HG03103 (cell line): ENCODE results near the gene PDLIM3.
"Not testable (repeated sequence)": the region's sequence is repeated elsewhere in the genome, so short reads cannot be mapped to it uniquely, and the experiment has no call there.

ENCODE experiments used
- ATAC-seq: cut with Tn5 transposase; IDR thresholded peaks from one replicate; pipeline ENCODE4 v1.9.1; 2021; ENCODE audit warnings: low read depth; ENCODE audit not compliant: unreplicated experiment

Gene PDLIM3

GRCh38 chr4:185523862-185524261 lies 11.4 kb downstream of the PDLIM3 start:
- no peak for ATAC-seq

- ATAC-seq, result no peak
Observed at GRCh38 chr4:185522451-185522850, 12.9 kb downstream of the PDLIM3 start.

- no peak for ATAC-seq
Observed at GRCh38 chr4:185520119-185520518, 15.2 kb downstream of the PDLIM3 start.

GRCh38 chr4:185518494-185518893 lies 16.8 kb downstream of the PDLIM3 start:
- no peak for ATAC-seq

- ATAC-seq, result no peak
Observed at GRCh38 chr4:185518069-185518468, 17.2 kb downstream of the PDLIM3 start.

- ATAC-seq, result no peak
Observed at GRCh38 chr4:185515248-185515647, 20.1 kb downstream of the PDLIM3 start.

DNA sequence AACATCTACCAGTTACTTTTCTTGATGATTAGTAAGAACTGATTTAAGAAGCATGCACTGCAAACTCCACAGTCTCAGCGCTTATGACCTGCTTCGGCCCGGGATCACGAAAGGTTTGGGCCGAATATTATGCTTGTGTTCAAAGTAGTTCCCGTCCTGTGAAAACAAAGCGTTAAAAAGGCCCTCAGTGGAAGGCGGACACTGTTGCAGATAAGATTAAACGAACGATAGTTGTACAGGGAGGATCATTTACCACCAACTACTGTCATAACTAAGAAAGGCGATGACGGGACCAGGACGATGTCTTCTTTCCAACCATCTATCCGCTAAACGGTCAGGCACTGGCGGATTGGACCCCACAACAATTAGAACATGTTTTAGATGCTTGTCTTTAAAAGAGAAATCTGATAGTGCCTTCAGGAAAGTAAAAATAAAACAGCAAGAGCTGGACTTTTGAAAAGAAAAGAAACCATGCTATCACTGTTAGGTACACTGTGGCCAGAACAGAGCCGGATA lies 21.1 kb downstream of the PDLIM3 start:
- no peak for ATAC-seq

- ATAC-seq, result no peak
Observed at GRCh38 chr4:185513489-185514181, 21.7 kb downstream of the PDLIM3 start.

- no peak for ATAC-seq
Observed at GRCh38 chr4:185512516-185512915, 22.8 kb downstream of the PDLIM3 start.

DNA sequence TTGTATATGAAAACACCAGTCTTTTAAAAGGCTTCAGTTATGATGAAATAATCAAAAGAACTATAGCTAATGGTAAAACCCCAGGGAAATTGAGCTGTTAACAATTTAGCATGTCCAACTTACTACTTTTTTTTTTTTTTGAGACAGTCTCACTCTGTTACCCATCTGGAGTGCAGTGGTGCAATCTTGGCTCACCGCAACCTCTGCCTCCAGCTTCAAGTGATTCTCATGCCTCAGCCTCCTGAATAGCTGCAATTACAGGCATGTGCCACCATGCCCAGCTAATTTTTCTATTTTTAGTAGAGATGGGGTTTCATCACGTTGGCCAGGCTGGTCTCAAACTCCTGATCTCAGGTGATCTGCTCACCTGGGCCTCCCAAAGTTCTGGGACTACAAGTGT lies 24.1 kb downstream of the PDLIM3 start:
- ATAC-seq, result not testable (repeated sequence)

- no peak for ATAC-seq
Observed at GRCh38 chr4:185510806-185511205, 24.5 kb downstream of the PDLIM3 start.

GRCh38 chr4:185508181-185508580 lies 27.1 kb downstream of the PDLIM3 start:
- ATAC-seq, result no peak

DNA sequence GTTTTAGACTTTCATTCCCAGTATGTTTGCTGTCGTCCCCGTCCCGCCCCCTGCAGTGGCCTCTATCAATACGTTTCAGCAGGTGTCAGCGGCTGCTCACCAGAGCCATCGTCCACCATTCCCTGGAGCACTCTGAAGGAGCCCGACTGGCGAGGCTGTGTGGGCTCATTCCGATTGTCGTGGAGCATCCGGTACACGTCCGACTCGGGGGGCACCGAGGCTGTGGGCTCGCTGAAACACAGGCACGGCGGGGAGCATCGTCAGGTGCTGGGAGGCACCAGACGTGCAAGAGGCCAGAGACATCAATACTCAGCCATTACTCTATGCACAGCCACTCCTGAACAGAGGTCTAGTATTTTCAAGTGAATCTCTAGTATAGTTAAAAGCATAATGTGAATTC lies 28.9 kb downstream of the PDLIM3 start:
- no peak for ATAC-seq

- no peak for ATAC-seq
Observed at GRCh38 chr4:185504098-185505047, 30.9 kb downstream of the PDLIM3 start.

GRCh38 chr4:185502386-185502785 lies 32.9 kb downstream of the PDLIM3 start:
- ATAC-seq, result no peak

GRCh38 chr4:185500576-185500975 lies 34.7 kb downstream of the PDLIM3 start:
- no peak for ATAC-seq

DNA sequence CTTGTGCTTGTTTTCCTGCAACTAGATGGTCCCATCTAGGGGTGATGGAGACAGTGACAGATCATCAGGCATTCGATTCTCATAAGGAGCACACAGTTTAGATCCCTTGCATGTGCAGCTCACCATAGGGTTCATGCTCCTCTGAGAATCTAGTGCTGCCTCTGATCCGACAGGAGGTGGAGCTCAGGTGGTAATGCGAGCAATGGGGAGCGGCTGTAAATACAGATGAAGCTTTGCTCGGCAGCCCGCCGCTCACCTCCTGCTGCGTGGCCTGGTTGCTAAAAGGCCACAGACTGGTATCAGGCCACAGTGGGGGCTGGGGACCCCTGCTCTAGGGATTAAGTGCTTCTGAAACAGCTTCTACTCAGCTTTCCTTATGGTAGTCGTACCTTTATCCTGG lies 35.3 kb downstream of the PDLIM3 start:
- no peak for ATAC-seq

DNA sequence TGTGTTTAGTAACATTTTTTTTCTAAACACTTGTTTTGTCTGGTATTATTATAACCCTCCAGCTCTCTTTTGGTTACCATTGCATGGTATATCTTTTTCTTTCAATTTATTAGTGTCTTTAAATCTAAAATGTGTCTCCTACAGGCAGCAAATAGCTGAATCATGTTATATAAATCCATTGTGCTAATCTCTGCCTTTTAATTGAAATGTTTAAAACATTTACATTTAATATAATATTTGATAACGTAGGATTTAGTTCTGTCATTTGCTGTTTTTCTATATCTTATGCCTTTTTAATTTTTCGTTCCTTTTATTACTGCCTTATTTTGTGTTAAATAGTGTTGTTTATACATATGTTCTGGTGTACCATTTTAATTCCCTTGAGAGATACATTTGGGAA lies 46.7 kb downstream of the PDLIM3 start:
- ATAC-seq, result no peak

- ATAC-seq, result no peak
Observed at GRCh38 chr4:185481401-185481800, 53.9 kb downstream of the PDLIM3 start.

DNA sequence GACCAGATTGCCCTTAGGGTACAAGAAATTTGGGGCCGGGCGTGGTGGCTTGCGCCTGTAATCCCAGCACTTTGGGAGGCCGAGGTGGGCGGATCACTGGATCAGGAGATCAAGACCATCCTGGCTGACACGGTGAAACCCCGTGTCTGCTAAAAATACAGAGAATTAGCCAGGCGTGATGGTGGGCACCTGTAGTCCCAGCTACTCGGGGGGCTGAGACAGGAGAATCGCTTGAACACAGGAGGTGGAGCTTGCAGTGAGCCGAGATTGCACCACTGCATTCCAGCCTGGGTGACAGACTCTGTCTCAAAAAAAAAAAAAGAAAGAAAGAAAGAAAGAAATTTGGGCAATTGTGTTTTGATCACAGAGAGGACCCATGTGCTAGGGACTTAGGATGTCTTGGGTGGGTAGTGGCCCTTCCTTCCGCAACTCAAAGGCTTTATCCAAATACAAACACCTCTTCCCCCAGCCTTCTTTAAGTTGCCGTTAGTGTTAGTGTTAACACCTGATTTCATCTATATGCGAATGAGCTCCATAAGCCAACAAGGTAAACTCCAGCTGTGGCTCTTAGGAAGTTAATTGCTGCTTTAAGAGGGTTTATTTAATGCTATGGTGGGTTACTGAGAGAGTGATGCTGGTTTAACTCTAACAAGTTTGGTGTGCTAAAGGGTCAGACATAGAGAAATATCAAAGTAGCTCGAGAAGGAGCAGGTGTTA lies 55.1 kb downstream of the PDLIM3 start:
- peak; percentile 7 for ATAC-seq

DNA sequence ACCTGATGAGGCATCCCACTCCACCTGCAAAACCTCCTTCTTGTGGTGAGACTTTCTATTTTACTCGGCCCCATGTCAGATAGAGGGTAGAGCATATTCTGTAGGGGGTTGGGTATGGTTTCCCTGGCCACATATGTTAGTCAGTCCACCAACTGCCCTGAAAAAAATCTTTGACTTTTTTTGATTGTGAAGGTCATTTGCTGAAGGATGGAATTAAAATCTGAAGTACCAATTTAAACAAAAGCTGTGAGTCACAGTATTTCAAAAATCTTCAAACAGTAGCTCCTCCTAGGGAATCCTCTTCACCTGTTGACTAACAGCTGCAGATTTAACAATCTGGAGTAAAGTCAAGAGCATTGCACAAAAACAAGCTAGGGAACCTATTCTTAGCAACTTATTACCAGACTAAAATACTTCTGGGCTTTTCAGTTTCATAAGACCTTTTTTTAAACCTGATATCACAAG lies 55.8 kb downstream of the PDLIM3 start:
- peak; percentile 91 for ATAC-seq
